ENCODE measurements around the gene KNL1.
"Not testable (repeated sequence)": the region's sequence is repeated elsewhere in the genome, so short reads cannot be mapped to it uniquely, and the experiment has no call there.

KNL1 gene

DNA sequence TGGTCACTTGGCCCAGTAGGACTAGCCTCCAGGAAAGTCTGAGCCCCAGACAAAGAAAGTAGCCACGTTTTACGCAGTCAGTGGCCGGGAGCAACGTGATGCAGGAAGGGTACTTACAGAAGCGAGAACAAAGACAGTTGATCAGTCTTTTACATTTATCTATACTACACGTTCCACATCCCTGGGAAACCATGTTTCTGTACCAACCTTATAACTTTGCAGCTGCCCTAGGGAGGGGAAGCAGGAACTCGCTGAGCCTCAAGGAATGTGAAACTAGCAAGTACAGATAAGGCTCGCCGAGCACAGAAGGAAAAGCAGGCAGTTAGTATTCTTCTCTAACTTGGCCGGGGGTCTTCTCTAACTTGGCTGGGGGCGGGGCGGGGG is 3.4 kb upstream of the KNL1 start:
- no peak for DNase-seq

DNA sequence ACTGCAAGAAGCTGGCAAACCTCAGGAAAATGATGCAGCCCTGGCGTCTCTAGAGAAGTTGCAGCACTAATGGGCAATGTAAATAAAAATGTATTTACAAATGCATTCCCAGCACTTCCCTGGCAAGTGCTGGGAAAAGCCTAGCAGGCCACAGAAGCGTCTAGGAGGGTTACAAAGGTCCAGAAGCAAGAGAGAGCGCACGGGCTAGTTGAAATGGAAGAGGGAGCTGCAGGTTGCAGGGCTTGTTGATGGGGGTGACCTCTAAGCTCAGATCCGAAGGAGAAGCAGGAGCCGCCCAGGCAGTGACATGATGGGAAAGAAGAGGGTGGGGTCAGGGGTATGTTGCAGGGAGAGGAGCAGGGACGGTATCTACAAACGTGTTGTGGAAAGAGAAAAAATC is 2.7 kb upstream of the KNL1 start:
- no peak for DNase-seq

DNA sequence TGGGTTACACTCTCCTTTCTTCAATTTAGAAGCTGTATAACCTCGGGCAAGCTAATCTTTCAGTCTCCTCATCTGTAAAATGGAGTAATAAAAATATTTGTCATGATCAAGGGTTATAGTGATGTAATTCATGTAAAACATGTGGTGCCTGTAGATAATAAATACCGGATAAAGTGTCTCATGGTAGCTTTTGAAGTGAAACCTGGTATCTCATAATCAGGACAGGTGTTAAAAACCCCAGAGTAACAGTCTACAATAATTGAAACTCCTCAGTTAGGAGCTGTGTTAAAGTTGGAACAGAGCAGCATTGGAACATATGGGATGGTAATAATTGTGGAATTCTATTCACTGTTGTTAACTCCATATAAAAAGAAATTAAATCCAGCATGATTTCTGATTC is 884 bp upstream of the KNL1 start:
- no peak for DNase-seq

DNA sequence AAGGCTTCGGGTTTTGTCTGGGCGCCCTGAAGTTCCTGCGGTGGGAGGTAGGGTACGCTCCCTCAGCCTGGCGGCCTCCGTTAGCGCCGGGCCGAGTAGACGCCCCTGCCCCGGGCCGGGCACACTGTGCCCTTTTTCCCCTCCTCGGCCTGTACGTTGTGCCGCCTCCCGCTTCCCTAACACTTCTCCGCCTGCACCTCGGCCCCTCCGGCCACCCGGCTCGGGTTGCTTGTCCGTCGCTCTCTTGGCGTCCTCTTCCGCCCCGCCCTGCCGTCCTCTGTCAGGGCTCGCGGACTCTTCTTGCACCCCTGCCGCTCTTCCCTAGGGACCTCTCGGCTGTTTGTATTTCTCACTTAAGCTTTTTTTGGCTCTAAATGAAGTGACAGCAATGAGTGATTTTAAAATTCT is 384 bp downstream of the KNL1 start:
- DNase-seq: peak; percentile 22

DNA sequence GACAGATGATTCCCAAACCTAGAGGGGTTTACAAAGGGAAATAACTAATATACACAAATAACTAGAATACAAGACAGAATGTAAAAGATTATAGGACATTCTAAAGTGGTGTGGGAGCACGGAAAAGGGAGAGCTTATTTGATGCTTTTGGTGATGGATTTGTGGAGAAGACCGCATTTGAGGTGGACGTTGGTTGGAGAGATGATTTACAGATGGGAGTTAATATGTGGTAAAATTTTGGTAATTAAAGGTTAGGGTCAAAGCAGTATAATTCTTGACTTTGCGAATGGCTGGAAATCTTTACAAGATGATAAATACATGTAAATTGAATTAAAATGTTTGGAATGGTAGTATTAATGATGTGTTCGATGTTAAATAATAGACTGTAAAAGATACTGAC is 1.2 kb downstream of the KNL1 start:
- DNase-seq: no peak

DNA sequence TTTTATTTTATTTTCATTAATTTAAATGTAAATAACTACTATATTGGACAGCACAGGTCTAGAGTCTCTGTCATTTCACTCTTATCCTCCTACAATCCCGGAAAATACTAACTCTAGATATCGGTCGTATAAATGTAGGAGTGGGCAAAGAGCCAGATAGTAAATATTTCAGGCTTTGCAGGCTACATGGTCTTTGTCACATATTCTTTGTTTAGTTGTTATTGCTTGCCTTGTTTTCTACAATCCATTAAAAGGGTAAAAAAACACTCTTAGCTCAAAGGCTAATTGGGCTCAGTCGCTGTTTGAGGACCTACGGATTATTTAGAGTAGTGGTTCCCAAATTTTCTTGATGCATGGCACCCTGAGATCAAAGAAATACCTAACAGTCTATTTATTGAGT is 1.7 kb downstream of the KNL1 start:
- no peak for DNase-seq

DNA sequence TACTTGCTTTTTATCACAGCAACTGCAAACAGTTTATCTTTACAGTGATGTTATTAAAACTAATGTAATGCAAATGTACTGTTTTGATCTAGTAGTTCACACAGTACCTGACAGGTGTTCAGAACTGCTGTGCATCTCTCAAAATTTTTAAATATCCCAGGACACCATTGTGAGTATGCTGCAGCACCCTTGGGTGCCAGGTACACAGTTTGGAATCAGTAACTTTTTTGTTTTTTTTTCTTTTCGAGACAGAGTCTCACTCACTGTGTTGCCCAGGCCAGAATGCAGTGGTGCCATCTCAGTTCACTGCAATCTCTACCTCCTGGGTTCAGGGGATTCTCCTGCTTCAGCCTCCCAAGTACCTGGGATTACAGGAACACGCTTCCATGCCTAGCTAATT is 3.0 kb downstream of the KNL1 start:
- DNase-seq: no peak

DNA sequence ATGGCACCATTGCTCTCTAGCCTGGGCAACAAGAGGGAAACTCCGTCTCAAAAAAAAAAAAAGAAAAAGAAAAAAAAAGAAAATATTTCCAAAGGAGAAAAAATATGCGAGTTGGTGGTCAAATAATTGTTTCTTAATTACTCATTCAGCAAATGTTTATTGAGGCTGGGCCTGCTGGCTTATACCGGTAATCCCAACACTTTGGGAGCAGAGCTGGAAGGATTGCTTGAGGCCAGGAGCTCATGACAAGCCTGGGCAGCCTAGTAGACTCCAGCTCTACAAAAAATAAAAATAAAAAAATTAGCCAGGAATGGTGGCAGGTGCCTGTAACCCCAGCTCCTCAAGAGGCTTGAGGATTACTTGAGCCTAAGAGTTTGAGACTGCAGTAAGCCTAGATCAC is 4.1 kb downstream of the KNL1 start:
- no peak for DNase-seq

DNA sequence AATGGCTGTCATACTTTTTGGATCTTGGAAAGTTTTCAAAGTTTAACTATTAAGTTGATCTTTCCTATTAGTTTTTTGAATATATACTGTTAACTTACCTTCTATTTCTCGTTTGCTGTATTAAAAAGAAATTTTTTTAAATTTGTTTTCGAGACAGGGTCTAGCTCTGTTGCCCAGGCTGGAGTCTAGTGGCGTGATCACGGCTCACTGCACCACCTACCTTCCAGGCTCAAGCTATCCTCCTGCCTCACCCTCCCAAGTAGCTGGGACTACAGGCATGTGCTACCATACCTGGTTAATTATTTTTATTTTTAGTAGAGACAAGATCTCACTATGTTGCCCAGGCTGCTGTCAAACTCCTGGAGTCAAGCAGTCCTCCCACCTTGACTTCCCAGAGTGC is 4.6 kb downstream of the KNL1 start:
- DNase-seq: no peak

DNA sequence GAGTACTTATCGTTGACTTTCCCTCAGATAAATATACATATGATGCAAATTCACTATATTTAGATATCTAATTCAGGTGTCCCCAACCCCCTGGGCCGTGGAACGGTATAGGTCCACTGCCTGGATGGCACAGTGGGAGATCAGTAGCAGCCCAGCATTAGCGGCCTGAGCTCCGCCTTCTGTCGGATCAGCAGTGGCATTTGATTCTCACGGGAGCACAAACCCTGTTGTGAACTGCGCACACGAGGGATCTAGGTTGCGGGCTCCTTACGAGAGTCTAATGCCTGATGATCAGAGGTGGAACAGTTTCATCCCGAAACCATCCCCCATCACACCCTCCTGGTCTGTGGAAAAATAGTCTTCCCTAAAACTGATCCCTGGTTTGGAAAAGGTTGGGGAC is 6.9 kb downstream of the KNL1 start:
- no peak for DNase-seq

DNA sequence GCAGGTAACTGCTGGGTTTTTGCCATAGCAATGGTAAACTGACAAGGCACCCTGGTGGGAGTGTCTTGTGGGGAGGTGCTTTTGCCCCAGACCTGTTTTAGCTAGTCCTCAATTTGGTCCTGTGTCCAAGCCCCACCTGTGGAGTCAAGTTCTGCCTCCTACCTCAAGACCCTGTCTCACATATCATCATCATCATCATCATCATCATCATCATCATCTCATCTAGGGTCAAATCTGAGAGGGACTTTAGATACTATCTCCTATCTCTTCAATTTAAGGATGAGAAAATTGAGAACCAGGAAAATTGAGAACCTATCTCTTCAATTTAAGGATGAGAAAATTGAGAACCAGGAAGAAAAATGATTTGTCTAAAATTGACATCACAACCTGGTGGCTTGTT is 9.9 kb downstream of the KNL1 start:
- DNase-seq: no peak

DNA sequence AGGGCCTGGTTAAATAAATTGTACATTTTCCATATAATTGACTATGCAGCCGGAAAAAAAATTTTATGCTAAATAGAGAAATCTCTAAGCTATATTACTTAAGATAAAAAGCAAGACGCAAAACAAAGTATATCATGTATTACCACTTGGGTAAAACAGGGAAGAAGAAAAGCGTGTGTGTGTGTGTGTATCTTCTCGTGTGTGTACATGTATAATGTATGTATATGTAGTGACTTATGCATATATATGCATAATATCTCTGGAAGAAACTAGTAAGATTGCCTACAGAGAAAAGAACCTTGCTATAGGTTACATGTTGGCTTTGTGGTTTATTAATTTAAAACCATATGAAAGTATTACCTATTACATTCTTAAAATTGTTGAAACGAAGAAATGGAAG is 19.0 kb downstream of the KNL1 start:
- no peak for DNase-seq

DNA sequence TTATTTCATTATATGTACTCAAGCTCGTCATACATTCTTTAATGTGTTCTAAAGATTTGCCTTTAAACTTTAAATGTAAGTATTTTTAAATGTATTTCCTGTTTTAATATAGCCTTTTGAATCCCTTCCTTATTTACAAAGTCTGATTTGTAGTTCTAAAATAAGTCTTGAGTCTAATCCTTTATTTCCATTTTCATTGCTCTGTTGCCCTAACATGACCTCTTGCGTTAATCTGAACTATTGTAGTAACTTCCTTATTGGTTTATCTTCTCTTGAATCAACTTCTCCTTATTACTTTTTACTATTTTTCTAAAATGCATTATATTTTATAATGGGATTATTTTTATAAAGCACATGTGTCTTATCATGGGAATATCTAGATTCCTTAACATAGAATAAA is 24.0 kb downstream of the KNL1 start:
- DNase-seq: no peak

DNA sequence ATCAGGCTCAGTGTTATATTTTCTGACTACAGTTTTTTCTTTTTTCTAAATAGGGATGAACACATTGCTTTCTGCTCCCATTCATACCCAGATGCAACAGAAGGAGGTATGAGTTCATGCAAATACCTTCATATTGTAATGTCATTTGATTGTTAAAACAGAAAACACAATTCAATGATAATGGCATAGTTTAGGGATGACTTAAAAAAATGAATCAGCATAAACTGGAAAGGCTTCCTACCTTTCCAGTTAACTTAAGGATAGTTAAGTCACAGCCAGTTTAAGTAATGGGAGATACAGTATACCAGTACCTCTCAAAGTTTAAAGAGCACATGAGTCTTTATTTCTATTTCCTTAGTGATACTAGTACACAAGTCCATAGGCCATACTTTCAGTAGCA is 24.9 kb downstream of the KNL1 start:
- DNase-seq: no peak

DNA sequence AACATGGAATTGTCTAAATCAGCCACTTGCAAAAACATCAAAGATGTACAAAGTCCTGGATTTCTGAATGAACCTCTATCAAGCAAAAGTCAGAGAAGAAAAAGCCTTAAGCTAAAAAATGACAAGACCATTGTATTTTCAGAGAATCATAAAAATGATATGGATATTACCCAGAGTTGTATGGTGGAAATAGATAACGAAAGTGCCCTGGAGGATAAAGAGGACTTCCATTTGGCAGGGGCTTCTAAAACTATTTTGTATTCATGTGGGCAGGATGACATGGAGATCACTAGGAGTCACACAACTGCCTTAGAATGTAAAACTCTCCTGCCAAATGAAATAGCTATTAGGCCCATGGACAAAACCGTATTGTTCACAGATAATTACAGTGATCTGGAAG is 29.3 kb downstream of the KNL1 start:
- DNase-seq: no peak

DNA sequence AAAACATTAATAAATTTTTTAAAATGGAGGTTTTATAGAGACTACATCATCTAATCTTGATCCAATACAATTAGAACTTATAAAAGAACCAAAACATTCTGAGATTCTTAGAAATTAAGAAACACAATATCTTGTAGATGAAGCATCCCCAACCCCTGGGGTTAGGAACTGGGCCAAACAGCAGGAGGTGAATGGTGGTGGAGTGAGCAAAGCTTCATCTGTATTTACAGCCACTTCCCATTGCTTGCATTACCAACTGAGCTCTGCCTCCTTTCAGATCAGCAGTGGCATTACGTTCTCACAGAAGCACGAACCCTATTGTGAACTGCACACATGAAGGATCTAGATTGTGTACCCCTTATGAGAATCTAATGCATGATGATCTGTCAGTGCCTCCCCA is 36.3 kb downstream of the KNL1 start:
- DNase-seq: no peak

DNA sequence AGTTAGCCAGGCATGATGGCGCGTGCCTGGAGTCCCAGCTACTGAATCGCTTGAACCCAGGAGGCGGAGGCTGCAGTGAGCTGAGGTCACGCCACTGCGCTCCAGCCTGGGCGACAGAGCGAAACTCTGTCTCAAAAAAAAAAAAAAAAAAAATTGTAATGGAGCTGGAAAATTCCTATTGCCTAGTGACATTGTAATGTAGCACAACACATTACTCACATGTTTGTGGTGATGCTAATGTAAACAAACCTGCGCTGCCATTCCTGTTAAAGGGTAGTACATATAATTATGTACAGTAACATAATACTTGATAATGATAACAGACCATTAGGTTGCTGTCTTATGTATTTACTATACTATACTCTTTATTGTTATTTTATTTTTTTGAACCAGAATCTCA is 39.1 kb downstream of the KNL1 start:
- DNase-seq: no peak

DNA sequence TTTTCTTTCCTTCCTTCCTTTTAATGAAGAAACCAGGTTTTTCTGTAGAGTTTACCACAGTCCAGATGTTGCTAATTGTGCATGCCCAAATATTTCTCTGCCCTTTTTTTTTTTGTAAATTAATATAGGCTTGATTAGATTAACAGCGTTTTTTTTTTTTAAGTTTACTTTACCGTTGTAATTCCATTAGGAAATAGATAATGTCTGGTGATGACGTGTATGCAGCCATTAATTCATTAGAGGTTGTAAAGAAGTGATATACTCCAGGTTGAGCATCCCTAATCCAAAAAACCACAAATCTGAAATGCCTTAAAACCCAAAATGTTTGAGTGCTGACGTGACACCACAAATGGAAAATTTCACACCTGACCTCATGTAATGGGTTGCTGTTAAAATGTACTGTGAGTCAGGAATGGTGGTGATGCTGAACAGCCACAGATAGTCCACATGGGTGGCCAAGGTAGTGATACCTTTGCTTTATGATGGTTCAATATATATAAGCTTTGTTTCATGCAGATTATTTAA is 43.2 kb downstream of the KNL1 start:
- no peak for DNase-seq

DNA sequence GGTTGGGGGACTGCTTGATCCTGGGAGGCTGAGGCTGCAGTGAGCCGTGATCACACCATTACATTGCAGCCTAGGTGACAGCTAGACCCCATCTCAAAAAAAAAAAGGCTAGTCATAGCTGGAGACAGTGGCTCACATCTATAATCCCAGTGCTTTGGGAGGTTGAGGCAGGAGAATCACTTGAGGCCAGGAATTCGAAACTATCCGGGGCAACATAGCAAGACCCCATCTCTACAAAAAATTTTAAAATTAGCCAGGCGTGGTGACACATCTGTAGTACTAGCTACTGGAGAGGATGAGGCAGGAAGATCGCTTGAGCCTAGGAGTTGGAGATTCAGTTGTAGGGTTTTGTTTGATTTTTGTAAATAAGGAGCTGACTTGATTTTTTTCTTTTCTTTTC is 45.6 kb downstream of the KNL1 start:
- no peak for DNase-seq

DNA sequence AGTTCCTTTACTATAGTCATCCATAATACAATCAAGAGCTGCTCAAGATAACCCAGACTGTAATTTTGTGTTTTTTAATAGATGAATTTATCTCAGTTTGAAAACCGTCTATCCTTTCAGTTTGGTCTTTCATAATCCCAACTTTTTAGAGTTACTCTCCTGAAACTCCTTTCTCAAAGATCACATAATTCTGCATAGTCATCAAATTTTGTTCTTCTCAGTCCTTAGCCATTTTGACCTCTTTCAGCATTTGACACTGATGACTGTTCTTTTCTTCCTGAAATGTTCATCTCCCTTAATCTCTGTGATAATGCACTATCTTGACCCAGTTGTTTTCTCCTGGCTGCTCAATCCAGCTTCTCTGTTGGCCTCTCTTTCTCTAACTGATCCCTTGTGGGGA is 53.5 kb downstream of the KNL1 start:
- DNase-seq: no peak

DNA sequence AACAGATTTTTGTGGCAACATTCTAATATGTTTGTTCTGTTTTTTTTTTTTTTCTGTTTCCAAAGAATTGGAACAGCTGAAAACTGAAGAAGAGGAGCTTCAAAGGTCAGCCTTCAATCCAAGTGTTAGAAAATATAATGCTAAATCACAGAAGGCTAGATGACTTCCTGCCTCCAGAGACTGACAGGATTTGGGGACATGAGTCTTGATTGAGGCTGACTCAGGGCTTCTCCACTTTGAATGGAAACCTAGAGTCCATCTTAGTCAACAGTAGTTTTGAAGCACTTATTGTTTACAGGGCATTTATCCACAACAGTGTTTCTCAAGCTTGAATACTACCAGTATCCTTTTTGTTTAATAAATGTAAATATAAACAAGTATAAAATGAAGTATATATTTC is 56.4 kb downstream of the KNL1 start:
- DNase-seq: no peak

DNA sequence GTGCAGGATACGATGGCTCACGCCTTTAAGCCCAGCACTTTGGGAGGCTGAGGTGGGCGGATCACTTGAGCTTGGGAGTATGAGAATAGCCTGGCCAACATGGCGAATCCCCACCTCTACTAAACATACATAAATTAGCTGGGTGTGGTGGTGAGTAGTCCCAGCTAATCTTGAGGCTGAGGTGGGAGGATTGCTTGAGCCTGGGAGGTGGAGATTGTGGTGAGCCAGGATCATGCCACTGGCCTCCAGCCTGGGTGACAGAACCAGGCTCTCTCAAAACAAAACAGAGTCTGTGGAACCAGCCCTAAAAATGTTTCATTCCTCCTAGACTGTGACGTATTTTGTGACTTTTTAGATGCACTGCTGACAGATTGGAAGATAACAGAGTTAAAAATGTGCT is 66.6 kb downstream of the KNL1 start:
- no peak for DNase-seq

DNA sequence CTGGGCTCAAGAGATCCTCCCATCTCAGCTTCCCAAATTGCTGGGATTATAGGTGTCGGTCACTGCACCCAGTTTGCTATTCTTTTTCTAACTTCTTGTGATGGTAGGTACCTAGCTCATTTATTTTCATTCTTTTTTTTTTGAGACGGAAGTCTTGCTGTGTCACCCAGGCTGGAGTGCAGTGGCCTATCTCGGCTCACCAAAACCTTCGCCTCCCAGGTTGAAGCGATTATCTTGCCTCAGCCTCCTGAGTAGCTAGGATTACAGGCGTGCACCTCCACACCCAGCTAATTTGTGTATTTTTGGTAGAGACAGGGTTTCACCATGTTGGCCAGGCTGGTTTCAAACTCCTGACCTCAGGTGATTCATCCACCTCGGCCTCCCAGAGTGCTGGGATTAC is 70.9 kb downstream of the KNL1 start:
- no peak for DNase-seq

DNA sequence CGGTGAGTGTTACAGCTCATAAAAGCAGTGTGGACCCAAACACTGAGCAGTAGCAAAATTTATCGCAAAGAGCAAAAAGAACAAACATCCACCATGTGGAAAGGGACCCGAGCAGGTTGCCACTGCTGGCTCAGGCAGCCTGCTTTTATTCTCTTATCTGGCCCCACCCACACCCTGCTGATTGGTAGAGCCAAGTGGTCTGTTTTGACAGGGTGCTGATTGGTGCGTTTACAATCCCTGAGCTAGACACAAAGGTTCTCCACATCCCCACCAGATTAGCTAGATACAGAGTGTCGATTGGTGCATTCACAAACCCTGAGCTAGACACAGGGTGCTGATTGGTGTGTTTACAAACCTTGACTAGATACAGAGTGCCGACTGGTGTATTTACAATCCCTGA is 82.2 kb downstream of the KNL1 start:
- not testable (repeated sequence) for DNase-seq

DNA sequence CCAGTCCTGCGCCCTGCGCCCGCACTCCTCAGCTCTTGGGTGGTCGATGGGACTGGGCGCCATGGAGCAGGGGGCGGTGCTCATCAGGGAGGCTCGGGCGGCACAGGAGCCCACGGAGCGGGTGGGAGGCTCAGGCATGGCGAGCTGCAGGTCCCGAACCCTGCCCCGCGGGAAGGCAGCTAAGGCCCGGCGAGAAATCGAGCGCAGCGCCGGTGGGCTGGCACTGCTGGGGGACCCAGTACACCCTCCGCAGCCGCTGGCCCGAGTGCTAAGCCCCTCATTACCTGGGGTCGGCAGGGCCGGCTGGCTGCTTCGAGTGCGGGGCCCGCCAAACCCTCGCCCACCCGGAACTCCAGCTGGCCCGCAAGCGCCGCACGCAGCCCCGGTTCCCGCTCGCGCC is 82.9 kb downstream of the KNL1 start:
- DNase-seq: not testable (repeated sequence)

DNA sequence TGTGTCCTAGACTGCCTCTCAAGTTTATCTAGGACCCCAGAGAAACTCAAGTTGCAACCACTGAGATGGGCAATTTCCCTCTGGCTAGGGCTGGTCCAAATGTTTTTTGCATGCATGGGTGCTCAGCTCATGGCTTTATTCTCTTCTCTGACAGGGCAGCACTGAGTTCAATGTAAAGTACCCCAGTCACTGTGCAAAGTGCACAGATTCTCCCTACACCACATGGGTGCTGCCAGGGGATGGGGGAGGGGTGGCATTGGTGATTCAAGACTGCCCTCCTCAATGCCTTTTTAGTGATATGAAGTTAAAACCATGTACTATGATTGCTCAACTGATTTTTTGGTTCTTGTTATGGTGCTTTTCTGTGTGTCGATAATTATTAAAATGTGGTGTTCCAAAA is 86.1 kb downstream of the KNL1 start:
- no peak for DNase-seq
